ENCODE measurements around the gene NEU1.
A peak's percentile ranks its signal among the peaks of the same experiment; 100 is the strongest.
"Not testable (repeated sequence)": the region's sequence is repeated elsewhere in the genome, so short reads cannot be mapped to it uniquely, and the experiment has no call there.

The NEU1 gene

GRCh38 chr6:31862344-31863235 is at the start of gene NEU1:
Gene NEU1 (minus strand): TSS chr6:31862821. CDS start chr6:31862776, 45 bp downstream.
- H3K27ac Mint-ChIP-seq = peak within 1 kb of the TSS; percentile 91
- DNase-seq (ENCODE audit: low spot score) = peak; percentile 99
- no peaks in the 10 kb centered on the region for H3K9me3 Mint-ChIP-seq
- H3K27me3 Mint-ChIP-seq (ENCODE audit: low read depth) = no peaks in the 10 kb centered on the region
- H3K4me1 Mint-ChIP-seq (ENCODE audit: low read depth) = peaks cover 19% of the 10 kb centered on the region
- peak within 1 kb of the TSS; percentile 99 for H3K4me3 Mint-ChIP-seq
- peaks cover 7% of the 10 kb centered on the region for H3K36me3 Mint-ChIP-seq (ENCODE audit: low read depth)

GRCh38 chr6:31911826-31912585 is 49.4 kb upstream of the NEU1 start:
- H3K27me3 Mint-ChIP-seq (ENCODE audit: low read depth) = no peaks in the 10 kb centered on the region
- H3K4me1 Mint-ChIP-seq (ENCODE audit: low read depth) = peaks cover 11% of the 10 kb centered on the region
- DNase-seq (ENCODE audit: low spot score) = no peak
- no peaks in the 10 kb centered on the region for H3K9me3 Mint-ChIP-seq
- H3K27ac Mint-ChIP-seq = no peak overlapping the region
- no peaks in the 10 kb centered on the region for H3K36me3 Mint-ChIP-seq (ENCODE audit: low read depth)
- no peak overlapping the region for H3K4me3 Mint-ChIP-seq

GRCh38 chr6:31909298-31909697 is 46.7 kb upstream of the NEU1 start:
- not testable (repeated sequence) for DNase-seq (ENCODE audit: low spot score); H3K4me3 Mint-ChIP-seq; H3K27me3 Mint-ChIP-seq (ENCODE audit: low read depth); H3K27ac Mint-ChIP-seq; H3K9me3 Mint-ChIP-seq; H3K36me3 Mint-ChIP-seq (ENCODE audit: low read depth)
- peaks cover 14% of the 10 kb centered on the region for H3K4me1 Mint-ChIP-seq (ENCODE audit: low read depth)

- Mint-ChIP-seq H3K4me1 (ENCODE audit: low read depth) (peaks cover 14% of the 10 kb centered on the region), H3K36me3 (ENCODE audit: low read depth) (no peaks in the 10 kb centered on the region), H3K27me3 (ENCODE audit: low read depth) (no peaks in the 10 kb centered on the region), H3K4me3 (no peak overlapping the region), H3K9me3 (no peaks in the 10 kb centered on the region), H3K27ac (no peak overlapping the region)
- peak; percentile 12 for DNase-seq (ENCODE audit: low spot score)
Measured at GRCh38 chr6:31908791-31909190, 46.2 kb upstream of the NEU1 start.

GRCh38 chr6:31908255-31908654 is 45.6 kb upstream of the NEU1 start:
- not testable (repeated sequence) for DNase-seq (ENCODE audit: low spot score); H3K27ac Mint-ChIP-seq; H3K36me3 Mint-ChIP-seq (ENCODE audit: low read depth); H3K4me3 Mint-ChIP-seq; H3K27me3 Mint-ChIP-seq (ENCODE audit: low read depth); H3K9me3 Mint-ChIP-seq
- peaks cover 14% of the 10 kb centered on the region for H3K4me1 Mint-ChIP-seq (ENCODE audit: low read depth)

GRCh38 chr6:31907158-31907813 is 44.7 kb upstream of the NEU1 start:
- Mint-ChIP-seq H3K27me3 (ENCODE audit: low read depth) (no peaks in the 10 kb centered on the region), H3K9me3 (no peaks in the 10 kb centered on the region), H3K4me3 (no peak overlapping the region), H3K4me1 (ENCODE audit: low read depth) (peaks cover 20% of the 10 kb centered on the region), H3K27ac (no peak overlapping the region), H3K36me3 (ENCODE audit: low read depth) (no peaks in the 10 kb centered on the region)
- peak; percentile 13 for DNase-seq (ENCODE audit: low spot score)

- H3K4me1 Mint-ChIP-seq (ENCODE audit: low read depth) = peaks cover 19% of the 10 kb centered on the region
- not testable (repeated sequence) for H3K27ac Mint-ChIP-seq; H3K27me3 Mint-ChIP-seq (ENCODE audit: low read depth); H3K9me3 Mint-ChIP-seq; H3K4me3 Mint-ChIP-seq; H3K36me3 Mint-ChIP-seq (ENCODE audit: low read depth); DNase-seq (ENCODE audit: low spot score)
Measured at GRCh38 chr6:31906727-31907126, 44.1 kb upstream of the NEU1 start.

- Mint-ChIP-seq H3K9me3 (no peaks in the 10 kb centered on the region), H3K27me3 (ENCODE audit: low read depth) (no peaks in the 10 kb centered on the region), H3K4me1 (ENCODE audit: low read depth) (peaks cover 19% of the 10 kb centered on the region)
Measured at GRCh38 chr6:31906122-31906521, 43.5 kb upstream of the NEU1 start.

GRCh38 chr6:31905041-31905440 is 42.4 kb upstream of the NEU1 start:
- Mint-ChIP-seq H3K9me3 (no peaks in the 10 kb centered on the region), H3K36me3 (ENCODE audit: low read depth) (no peaks in the 10 kb centered on the region), H3K27me3 (ENCODE audit: low read depth) (no peaks in the 10 kb centered on the region), H3K4me1 (ENCODE audit: low read depth) (peaks cover 18% of the 10 kb centered on the region), H3K4me3 (no peak overlapping the region), H3K27ac (no peak overlapping the region)
- no peak for DNase-seq (ENCODE audit: low spot score)

More at GRCh38 chr6:31906122-31906521, 43.5 kb upstream of the NEU1 start:
- Mint-ChIP-seq H3K27ac (no peak overlapping the region), H3K36me3 (ENCODE audit: low read depth) (no peaks in the 10 kb centered on the region), H3K4me3 (no peak overlapping the region)
- no peak for DNase-seq (ENCODE audit: low spot score)

GRCh38 chr6:31903957-31904356 is 41.3 kb upstream of the NEU1 start:
- no peak for DNase-seq (ENCODE audit: low spot score)
- no peaks in the 10 kb centered on the region for H3K9me3 Mint-ChIP-seq
- H3K27ac Mint-ChIP-seq = no peak overlapping the region
- H3K4me1 Mint-ChIP-seq (ENCODE audit: low read depth) = peaks cover 20% of the 10 kb centered on the region
- H3K4me3 Mint-ChIP-seq = no peak overlapping the region
- H3K36me3 Mint-ChIP-seq (ENCODE audit: low read depth) = no peaks in the 10 kb centered on the region
- H3K27me3 Mint-ChIP-seq (ENCODE audit: low read depth) = no peaks in the 10 kb centered on the region

- no peaks in the 10 kb centered on the region for H3K27me3 Mint-ChIP-seq (ENCODE audit: low read depth)
- peaks cover 5% of the 10 kb centered on the region for H3K36me3 Mint-ChIP-seq (ENCODE audit: low read depth)
- peak within 1 kb of the TSS; percentile 86 for H3K4me3 Mint-ChIP-seq
- H3K27ac Mint-ChIP-seq = peak within 1 kb of the TSS; percentile 82
- DNase-seq (ENCODE audit: low spot score) = peak; percentile 92
- H3K4me1 Mint-ChIP-seq (ENCODE audit: low read depth) = peaks cover 20% of the 10 kb centered on the region
- no peaks in the 10 kb centered on the region for H3K9me3 Mint-ChIP-seq
Measured at GRCh38 chr6:31901953-31902643, 39.5 kb upstream of the NEU1 start, which contains the start of gene ZBTB12. Gene ZBTB12 (minus strand): TSS chr6:31902086. CDS start chr6:31901305, 781 bp downstream.

GRCh38 chr6:31901415-31901952 is 38.9 kb upstream of the NEU1 start:
- Mint-ChIP-seq H3K9me3 (no peaks in the 10 kb centered on the region), H3K27me3 (ENCODE audit: low read depth) (no peaks in the 10 kb centered on the region), H3K4me1 (ENCODE audit: low read depth) (peaks cover 22% of the 10 kb centered on the region), H3K27ac (no peak overlapping the region), H3K4me3 (peak overlapping the region; percentile 57), H3K36me3 (ENCODE audit: low read depth) (peaks cover 6% of the 10 kb centered on the region)
- DNase-seq (ENCODE audit: low spot score) = peak; percentile 40

- Mint-ChIP-seq H3K4me1 (ENCODE audit: low read depth) (peaks cover 22% of the 10 kb centered on the region), H3K9me3 (no peaks in the 10 kb centered on the region), H3K4me3 (peak overlapping the region; percentile 57), H3K27ac (no peak overlapping the region), H3K36me3 (ENCODE audit: low read depth) (peaks cover 6% of the 10 kb centered on the region), H3K27me3 (ENCODE audit: low read depth) (no peaks in the 10 kb centered on the region)
- DNase-seq (ENCODE audit: low spot score) = no peak
Measured at GRCh38 chr6:31900917-31901414, 38.3 kb upstream of the NEU1 start.

All from T-helper 2 cell treated with Interferon-gamma antibody and Interleukin-4, amounts not matched to agents 5 μg/mL and 100 μg/mL, for 36 hours (primary cell).